AG04449 (cell line): ENCODE measurements around the gene IBSP.

Experiments used
- CTCF ChIA-PET: fragments of 350-600 bp; formaldehyde crosslinking; extraction: SDS; loops from one replicate; lab custom pipeline; 2021; ENCODE audit warnings: antibody characterized with exemption; lab: Yijun Ruan, JAX
- POLR2A ChIA-PET: fragments of 400-600, 350-600 bp; formaldehyde crosslinking; extraction: SDS; loops from one replicate; lab custom pipeline; 2020; ENCODE audit warnings: antibody characterized with exemption, inconsistent platforms; lab: Yijun Ruan, JAX
- DNase-seq: peaks from one replicate; pipeline ENCODE4 v3.0.0-alpha.2; 2010; ENCODE audit warnings: low read depth, low spot score
- H3K4me3 ChIP-seq: 2 replicates; pipeline ENCODE4 v1.5.1; 2011; ENCODE audit warnings: low read depth, mild to moderate bottlenecking, control low read depth, low read length
- CTCF ChIP-seq: IDR thresholded peaks from one replicate; pipeline ENCODE4 v1.5.1; 2011; ENCODE audit warnings: mild to moderate bottlenecking, moderate library complexity, low read length, control low read depth, inconsistent platforms; ENCODE audit not compliant: insufficient read depth; ENCODE audit errors: missing control alignments

Gene IBSP

GRCh38 chr4:87839592-87839946 is 40.2 kb downstream of the IBSP start:
- DNase-seq: no peak
- no peak overlapping the region for H3K4me3 ChIP-seq
- CTCF ChIA-PET: interaction anchor here (0.6 to 5.5 kb wide), 23 partner anchors 9 to 485 kb away, joined by 3 to 130 read pairs (median 5); partner anchors contain the start of gene IBSP
- no peak for TF ChIP-seq CTCF
- POLR2A ChIA-PET: no interaction called here

- CTCF ChIA-PET: interaction anchor here (0.6 to 5.5 kb wide), 16 partner anchors 9 to 308 kb away, joined by 3 to 130 read pairs (median 4); partner anchors contain the start of gene IBSP
- no peak for TF ChIP-seq CTCF
- POLR2A ChIA-PET: no interaction called here
- H3K4me3 ChIP-seq: no peak overlapping the region
- no peak for DNase-seq
Measured at GRCh38 chr4:87840149-87840548, 40.8 kb downstream of the IBSP start.

- DNase-seq: peak; percentile 63
- no peak overlapping the region for H3K4me3 ChIP-seq
- no peak for TF ChIP-seq CTCF
- POLR2A ChIA-PET: interaction anchor here (0.6 kb wide), 1 partner anchor 32 kb away, joined by 3 read pairs; no protein-coding TSS in a partner anchor
- CTCF ChIA-PET: interaction anchor here (0.8 to 3.5 kb wide), 4 partner anchors 8 to 300 kb away, joined by 3 to 46 read pairs (median 10); no protein-coding TSS in a partner anchor
Measured at GRCh38 chr4:87843936-87844335, 44.6 kb downstream of the IBSP start.

GRCh38 chr4:87844452-87844851 is 45.1 kb downstream of the IBSP start:
- TF ChIP-seq CTCF: no peak
- ChIA-PET POLR2A (no interaction called here), CTCF (interaction anchor here (3.5 to 13.1 kb wide), 3 partner anchors 166 to 367 kb away, joined by 46 to 210 read pairs (median 177); no protein-coding TSS in a partner anchor)
- no peak for DNase-seq
- no peak overlapping the region for H3K4me3 ChIP-seq

GRCh38 chr4:87846226-87846625 is 46.9 kb downstream of the IBSP start:
- POLR2A ChIA-PET: no interaction called here
- H3K4me3 ChIP-seq: no peak overlapping the region
- TF ChIP-seq CTCF: no peak
- DNase-seq: no peak
- CTCF ChIA-PET: interaction anchor here (1.1 to 13.1 kb wide), 9 partner anchors 8 to 365 kb away, joined by 3 to 348 read pairs (median 63); partner anchors contain the start of genes MEPE and SPP1

- no peak overlapping the region for H3K4me3 ChIP-seq
- ChIA-PET POLR2A (interaction anchor here (1.0 kb wide), 1 partner anchor 363 kb away, joined by 5 read pairs; no protein-coding TSS in a partner anchor), CTCF (interaction anchor here (0.6 to 13.1 kb wide), 59 partner anchors 8 to 973 kb away, joined by 3 to 348 read pairs (median 5); partner anchors contain the start of gene SPP1)
- no peak for DNase-seq
- TF ChIP-seq CTCF: peak; percentile 60
Measured at GRCh38 chr4:87848622-87849351, 49.4 kb downstream of the IBSP start.
